ENCODE measurements around the gene FERMT2.
"Not testable (repeated sequence)": the region's sequence is repeated elsewhere in the genome, so short reads cannot be mapped to it uniquely, and the experiment has no call there.

FERMT2 gene

GRCh38 chr14:52900731-52901130 is 50.1 kb downstream of the FERMT2 start:
- DNase-seq, result no peak

- DNase-seq, result no peak
These were observed 52.4 kb downstream of the FERMT2 start for GRCh38 chr14:52898496-52898895.

- no peak for DNase-seq
These were observed 55.9 kb downstream of the FERMT2 start for GRCh38 chr14:52895000-52895399.

- DNase-seq, result no peak
These were observed 59.0 kb downstream of the FERMT2 start for GRCh38 chr14:52891800-52892199.

GRCh38 chr14:52888839-52889838 is 61.7 kb downstream of the FERMT2 start:
- DNase-seq, result no peak

- no peak for DNase-seq
These were observed 62.7 kb downstream of the FERMT2 start for GRCh38 chr14:52888159-52888558.

GRCh38 chr14:52885230-52885629 is 65.6 kb downstream of the FERMT2 start:
- DNase-seq, result no peak

- DNase-seq, result no peak
These were observed 67.2 kb downstream of the FERMT2 start for GRCh38 chr14:52883658-52884057.

GRCh38 chr14:52882824-52883223 is 68.0 kb downstream of the FERMT2 start:
- DNase-seq, result no peak

GRCh38 chr14:52879958-52880357 is 70.9 kb downstream of the FERMT2 start:
- no peak for DNase-seq

GRCh38 chr14:52878946-52879345 is 71.9 kb downstream of the FERMT2 start:
- no peak for DNase-seq

GRCh38 chr14:52878469-52878868 is 72.4 kb downstream of the FERMT2 start:
- DNase-seq, result no peak

GRCh38 chr14:52877628-52878027 is 73.2 kb downstream of the FERMT2 start:
- DNase-seq, result no peak

GRCh38 chr14:52876806-52877205 is 74.0 kb downstream of the FERMT2 start:
- DNase-seq, result no peak

- DNase-seq, result no peak
These were observed 74.5 kb downstream of the FERMT2 start for GRCh38 chr14:52876311-52876710.

- DNase-seq, result no peak
These were observed 75.1 kb downstream of the FERMT2 start for GRCh38 chr14:52875707-52876106.

- DNase-seq, result no peak
These were observed 76.5 kb downstream of the FERMT2 start for GRCh38 chr14:52874389-52874788.

GRCh38 chr14:52873694-52874093 is 77.2 kb downstream of the FERMT2 start:
- no peak for DNase-seq

- no peak for DNase-seq
These were observed 77.8 kb downstream of the FERMT2 start for GRCh38 chr14:52873065-52873464.

- no peak for DNase-seq
These were observed 79.2 kb downstream of the FERMT2 start for GRCh38 chr14:52871606-52872005.

GRCh38 chr14:52868911-52869618 is 81.8 kb downstream of the FERMT2 start:
- no peak for DNase-seq

GRCh38 chr14:52864893-52865292 is 86.0 kb downstream of the FERMT2 start:
- DNase-seq, result not testable (repeated sequence)

GRCh38 chr14:52863334-52863700 is 87.5 kb downstream of the FERMT2 start:
- no peak for DNase-seq
